Fibroblast of upper back skin (primary cell): Measurements from ENCODE around the gene TLCD3B.
A peak's percentile ranks its signal among the peaks of the same experiment; 100 is the strongest.

ENCODE experiments used
- DNase-seq: peaks from one replicate; pipeline ENCODE4 v3.0.0-alpha.2; 2013

The TLCD3B gene, protein sequence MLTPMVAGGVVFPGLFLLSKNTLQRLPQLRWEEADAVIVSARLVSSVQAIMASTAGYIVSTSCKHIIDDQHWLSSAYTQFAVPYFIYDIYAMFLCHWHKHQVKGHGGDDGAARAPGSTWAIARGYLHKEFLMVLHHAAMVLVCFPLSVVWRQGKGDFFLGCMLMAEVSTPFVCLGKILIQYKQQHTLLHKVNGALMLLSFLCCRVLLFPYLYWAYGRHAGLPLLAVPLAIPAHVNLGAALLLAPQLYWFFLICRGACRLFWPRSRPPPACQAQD

GRCh38 chr16:30030841-30031413 is at the start of gene TLCD3B:
Gene TLCD3B, minus strand, starts transcription at chr16:30031271. Its CDS starts 744 bp downstream, at chr16:30030527.
- DNase-seq = no peak

GRCh38 chr16:30079480-30079879 is 48.4 kb upstream of the TLCD3B start:
- no peak for DNase-seq

DNA sequence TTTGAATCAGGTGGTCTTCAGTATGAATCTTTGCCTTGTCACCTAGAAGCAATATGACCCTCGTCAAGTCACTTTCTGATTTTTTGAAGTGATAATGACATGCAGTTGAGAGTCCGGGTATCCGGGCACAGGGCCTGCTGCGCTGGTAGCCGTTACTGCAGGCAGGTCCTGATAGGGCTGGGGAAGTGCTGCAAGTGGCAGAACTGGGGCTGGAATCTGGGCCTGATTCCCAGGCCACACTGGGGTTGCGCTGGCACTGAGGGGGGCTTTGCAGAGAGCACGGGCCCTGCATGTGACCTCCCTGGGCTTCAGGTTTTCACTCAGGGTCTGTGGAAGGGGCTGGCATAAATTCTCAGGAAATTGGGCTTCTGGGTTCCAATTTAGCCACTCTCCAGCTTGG is 47.7 kb upstream of the TLCD3B start:
- DNase-seq = no peak

GRCh38 chr16:30077656-30078055 is 46.6 kb upstream of the TLCD3B start:
- DNase-seq = no peak

GRCh38 chr16:30076276-30076791 is 45.3 kb upstream of the TLCD3B start:
- no peak for DNase-seq

GRCh38 chr16:30075503-30076275 is 44.6 kb upstream of the TLCD3B start, which contains the start of gene PPP4C:
Gene PPP4C, plus strand, starts transcription at chr16:30075994. Its CDS starts 384 bp downstream, at chr16:30076378.
- DNase-seq = peak; percentile 86

DNA sequence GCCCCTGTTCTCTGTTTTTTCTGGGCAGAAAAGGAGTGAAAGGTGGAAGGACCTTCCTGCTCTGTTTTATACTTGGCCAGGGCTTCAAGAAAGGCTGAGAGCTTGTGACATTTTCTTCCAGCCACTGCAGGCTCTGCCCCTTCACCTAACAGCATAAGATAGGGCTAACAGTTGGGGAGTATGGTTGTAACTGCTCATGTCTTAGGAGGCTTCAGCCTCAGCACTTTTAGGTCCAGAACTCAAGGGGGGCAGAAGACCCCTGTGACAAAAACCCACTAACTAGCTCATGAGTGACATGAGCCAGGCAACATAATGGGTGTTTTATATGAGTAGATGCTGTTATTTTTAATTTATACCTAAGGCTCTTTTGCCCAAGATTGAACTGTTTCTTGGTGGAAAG is 39.4 kb upstream of the TLCD3B start:
- DNase-seq = no peak

- no peak for DNase-seq
Observed at GRCh38 chr16:30069611-30070462, 38.8 kb upstream of the TLCD3B start.

GRCh38 chr16:30068750-30069610 is 37.9 kb upstream of the TLCD3B start:
- DNase-seq = peak; percentile 29

- no peak for DNase-seq
Observed at GRCh38 chr16:30068333-30068732, 37.3 kb upstream of the TLCD3B start.

GRCh38 chr16:30067584-30067916 is 36.5 kb upstream of the TLCD3B start:
- DNase-seq = no peak

DNA sequence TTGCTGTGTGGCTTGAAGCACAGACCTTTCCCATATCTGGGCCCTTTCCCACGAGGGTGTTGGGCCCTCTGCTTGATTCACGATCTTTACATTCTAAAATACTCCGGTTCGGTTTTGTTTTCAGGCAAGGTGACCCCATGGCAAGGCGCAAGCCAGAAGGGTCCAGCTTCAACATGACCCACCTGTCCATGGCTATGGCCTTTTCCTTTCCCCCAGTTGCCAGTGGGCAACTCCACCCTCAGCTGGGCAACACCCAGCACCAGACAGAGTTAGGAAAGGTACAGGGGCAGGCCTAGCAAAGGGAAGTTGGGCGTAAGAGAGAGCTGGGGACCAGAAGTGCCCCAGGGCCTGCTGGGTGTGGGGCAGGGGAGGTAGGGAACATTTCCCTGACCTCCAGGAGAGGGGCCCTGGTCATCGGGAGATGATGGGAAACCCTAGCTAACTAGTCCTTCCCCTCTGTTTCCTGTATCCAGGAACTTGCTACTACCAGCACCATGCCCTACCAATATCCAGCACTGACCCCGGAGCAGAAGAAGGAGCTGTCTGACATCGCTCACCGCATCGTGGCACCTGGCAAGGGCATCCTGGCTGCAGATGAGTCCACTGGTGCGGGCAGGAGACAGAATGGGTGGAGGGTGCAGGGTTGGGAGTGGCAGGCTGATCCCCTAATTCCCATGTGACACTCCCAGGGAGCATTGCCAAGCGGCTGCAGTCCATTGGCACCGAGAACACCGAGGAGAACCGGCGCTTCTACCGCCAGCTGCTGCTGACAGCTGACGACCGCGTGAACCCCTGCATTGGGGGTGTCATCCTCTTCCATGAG is 35.9 kb upstream of the TLCD3B start:
- DNase-seq = no peak

- DNase-seq = peak; percentile 45
Observed at GRCh38 chr16:30065943-30066760, 35.1 kb upstream of the TLCD3B start.

GRCh38 chr16:30065102-30065942 is 34.3 kb upstream of the TLCD3B start, which contains the start of gene ALDOA:
Gene ALDOA, plus strand, starts transcription at chr16:30065760. Its CDS starts 1,138 bp downstream, at chr16:30066898.
- DNase-seq = peak; percentile 99

DNA sequence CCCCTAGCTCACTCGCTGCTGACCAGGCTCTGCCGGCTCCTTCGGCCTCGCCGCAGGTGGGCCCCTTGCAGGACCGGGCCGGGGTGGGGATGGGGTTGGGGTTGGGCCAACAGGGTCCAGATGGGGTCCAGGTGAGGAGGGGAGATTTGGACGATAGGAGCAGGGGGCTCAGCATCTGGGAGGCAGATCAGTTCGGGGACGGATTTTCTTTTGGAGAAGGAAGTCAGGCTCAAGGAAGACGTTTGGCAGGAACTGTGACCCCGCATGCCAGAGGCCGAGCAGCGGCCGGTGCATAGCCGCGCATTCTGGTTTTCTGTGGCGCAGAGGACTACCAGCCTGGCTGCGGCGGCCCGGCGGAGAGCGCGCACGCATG is 33.6 kb upstream of the TLCD3B start:
- no peak for DNase-seq

DNA sequence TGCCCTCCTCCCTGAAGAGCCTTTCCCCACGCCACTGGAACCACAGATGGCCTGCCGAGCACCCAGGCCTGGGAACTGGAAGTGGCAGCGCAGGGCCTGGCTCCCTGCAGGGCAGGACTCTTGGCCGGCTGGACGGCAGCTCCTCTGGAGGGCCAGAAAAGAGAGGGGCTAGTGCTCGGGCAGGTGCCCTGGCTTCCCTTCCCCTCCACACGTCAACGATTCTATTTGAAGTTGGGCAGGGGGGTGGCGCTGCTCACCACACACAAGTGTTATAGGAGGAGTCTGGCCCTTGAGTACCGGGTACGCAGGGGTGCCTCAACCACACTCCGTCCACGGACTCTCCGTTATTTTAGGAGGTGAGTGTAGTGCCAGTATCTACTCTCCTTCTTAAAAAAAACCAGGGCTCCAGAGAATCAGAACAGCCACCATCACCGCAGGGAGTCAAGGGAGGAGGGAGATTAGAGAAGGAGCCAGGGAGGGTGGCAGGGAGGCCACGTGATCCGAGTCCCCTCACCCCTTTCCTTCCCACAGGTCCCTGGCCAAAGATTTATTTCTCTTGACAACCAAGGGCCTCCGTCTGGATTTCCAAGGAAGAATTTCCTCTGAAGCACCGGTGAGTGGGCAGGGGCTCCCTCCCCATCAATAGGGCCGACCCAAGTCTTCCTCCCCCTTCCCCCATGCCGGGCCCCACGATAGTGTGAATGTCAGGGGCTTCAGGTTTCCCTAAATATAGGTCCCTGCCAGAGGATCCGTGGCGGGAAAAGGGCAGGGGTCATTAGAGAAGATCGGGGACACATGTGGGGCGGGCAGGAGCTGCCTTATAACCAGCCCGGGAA is 33.0 kb upstream of the TLCD3B start:
- peak; percentile 46 for DNase-seq

DNA sequence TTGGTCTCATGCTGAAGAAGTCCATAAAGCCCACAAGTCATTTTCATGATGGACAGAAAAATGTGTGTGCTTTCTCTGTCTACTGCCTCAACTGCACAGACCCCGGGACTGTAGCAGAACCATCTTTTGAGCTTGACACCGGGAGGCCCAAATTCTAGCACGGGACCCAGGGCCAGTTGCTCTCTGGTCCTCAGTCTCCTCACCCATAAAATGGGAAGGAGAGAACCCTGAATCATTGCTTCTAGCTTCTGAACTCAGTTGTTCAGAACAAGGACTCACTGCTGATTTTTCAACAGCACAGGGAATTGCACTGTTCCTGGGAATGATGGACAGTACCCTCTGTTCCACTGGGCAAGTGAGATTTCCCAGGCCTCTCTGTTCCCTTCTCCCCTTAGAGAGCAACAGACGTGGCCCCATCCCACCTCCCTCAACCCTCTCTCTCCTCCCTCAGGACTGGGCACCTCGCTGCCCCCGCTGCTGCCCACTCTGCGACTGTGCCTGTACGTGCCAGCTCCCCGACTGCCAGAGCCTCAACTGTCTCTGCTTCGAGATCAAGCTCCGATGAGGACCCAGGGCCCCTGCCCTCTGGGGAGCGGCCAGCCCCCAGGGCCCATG is 32.3 kb upstream of the TLCD3B start:
- no peak for DNase-seq
